GM12878 (cell line): Measurements from ENCODE around the gene RNF181. TPM values are rescaled to one million over a fixed set of nuclear protein-coding genes. Genes with fewer than 3 reads are reported as not detected.
"Not testable (repeated sequence)": the region's sequence is repeated elsewhere in the genome, so short reads cannot be mapped to it uniquely, and the experiment has no call there.

Source experiments
- ATAC-seq: fragments of 200-7000 bp; cut with Tn5 transposase; 3 replicates; pipeline ENCODE4 v1.9.1; 2020; ENCODE audit warnings: mild to moderate bottlenecking, moderate library complexity
- BruUV-seq: library from RNA; stranded (reverse); fragments of 400-500 nt; replicated peaks from 2 replicates; lab custom pipeline; 2021; lab: Mats Ljungman, UMichigan
- CTCF ChIA-PET: fragments of 300-600 bp; sonication (Branson Sonifier 250); formaldehyde crosslinking; extraction: SDS; loops from one replicate; lab custom pipeline; 2021; ENCODE audit warnings: inconsistent platforms; lab: Yijun Ruan, JAX
- POLR2A ChIA-PET: fragments of 350-600 bp; formaldehyde crosslinking; extraction: SDS; loops from one replicate; lab custom pipeline; 2021; ENCODE audit warnings: inconsistent platforms; lab: Charles Lee
- RAD21 ChIA-PET: fragments of 300-600 bp; sonication (Branson Sonifier 250); formaldehyde crosslinking; loops from one replicate; lab custom pipeline; 2023; ENCODE audit warnings: antibody characterized with exemption; ENCODE audit not compliant: unreplicated experiment; lab: Charles Lee
- SMC1A ChIA-PET: fragments of 300-600 bp; sonication (Branson Sonifier 250); formaldehyde crosslinking; loops from one replicate; lab custom pipeline; 2023; ENCODE audit not compliant: unreplicated experiment, uncharacterized antibody; lab: Charles Lee
- DNase-seq: peaks from one replicate; pipeline ENCODE4 v3.0.0-alpha.2; 2011; ENCODE audit warnings: low read depth, low spot score
- FAIRE-seq: peaks from 3 replicates; lab custom pipeline; 2011; peaks lifted over from hg19 to GRCh38; lab: Jason Lieb, UNC
- H2AFZ ChIP-seq: 2 replicates; pipeline ENCODE4 v1.6.0; 2011; ENCODE audit warnings: low read depth, low read length, control low read depth; ENCODE audit not compliant: control insufficient read depth
- H3K27ac ChIP-seq: 2 replicates; pipeline ENCODE4 v1.5.1; 2011; ENCODE audit warnings: control low read depth; ENCODE audit not compliant: control insufficient read depth, insufficient read depth
- H3K27me3 ChIP-seq, 2 experiments: replicated peaks in 1 of 2; 2 replicates each; pipeline versions ENCODE4 v1.6.0 to v1.6.1; 2011; ENCODE audit warnings: low read length in 1 of 2; ENCODE audit not compliant: control insufficient read depth in 2 of 2, insufficient read depth in 2 of 2
- H3K36me3 ChIP-seq, 2 experiments: 2 replicates each; pipeline ENCODE4 v1.5.1; 2011; ENCODE audit warnings: low read length in 1 of 2; ENCODE audit not compliant: control insufficient read depth in 2 of 2, insufficient read depth in 2 of 2
- H3K4me1 ChIP-seq: 2 replicates; pipeline ENCODE4 v1.6.1; 2011; ENCODE audit warnings: mild to moderate bottlenecking, low read length, moderate library complexity, mixed read lengths; ENCODE audit not compliant: control insufficient read depth, insufficient read depth
- H3K4me2 ChIP-seq: 2 replicates; pipeline ENCODE4 v1.6.0; 2011; ENCODE audit warnings: control low read depth; ENCODE audit not compliant: control insufficient read depth, insufficient read depth
- H3K4me3 ChIP-seq: fragments of 200-600 bp; sonication (generic); 2 replicates; pipeline ENCODE4 v1.5.1; 2016
- H3K79me2 ChIP-seq: 2 replicates; pipeline ENCODE4 v1.6.0; 2011; ENCODE audit warnings: low read length; ENCODE audit not compliant: control insufficient read depth, insufficient read depth
- H3K9ac ChIP-seq: 2 replicates; pipeline ENCODE4 v1.8.0; 2011; ENCODE audit warnings: low read length, control low read depth, mixed read lengths; ENCODE audit not compliant: control insufficient read depth, insufficient read depth
- H3K9me3 ChIP-seq: replicated peaks from 3 replicates; pipeline ENCODE4 v1.5.1; 2011; ENCODE audit warnings: mild to moderate bottlenecking, low read length; ENCODE audit not compliant: control insufficient read depth, insufficient read depth
- H4K20me1 ChIP-seq: 2 replicates; pipeline ENCODE4 v1.6.0; 2011; ENCODE audit not compliant: control insufficient read depth, insufficient read depth
- GATAD2B ChIP-seq: fragments of 450-650 bp; conservative IDR thresholded peaks from 2 replicates; pipeline ENCODE4 v1.6.1; 2017; ENCODE audit warnings: low read depth, mild to moderate bottlenecking, moderate library complexity
- MEF2B ChIP-seq: fragments of 450-650 bp; IDR thresholded peaks from 2 replicates; pipeline ENCODE4 v1.6.1; 2018; ENCODE audit warnings: mild to moderate bottlenecking, moderate library complexity; ENCODE audit not compliant: partially characterized antibody, poor library complexity, severe bottlenecking
- NFYA ChIP-seq: IDR thresholded peaks from 2 replicates; pipeline ENCODE4 v1.6.1; 2011; ENCODE audit warnings: low read depth, mild to moderate bottlenecking, low read length, improper control_type of control experiment, borderline replicate concordance
- WGBS: methylation state at CpG from one replicate; pipeline ENCODE4 v1.1.6; 2016; ENCODE audit warnings: low lambda C conversion rate; ENCODE audit not compliant: insufficient replicate concordance, insufficient coverage; ENCODE audit errors: missing lambda C conversion rate; 5-methylcytosine and 5-hydroxymethylcytosine counted together
- in situ Hi-C: fragments of 300-500 bp; cut with MboI; formaldehyde crosslinking; loops from 9 replicates; pipeline ENCODE4 v1.14.3; 2018; ENCODE audit warnings: mixed read lengths
- intact Hi-C: fragments of 100-400 bp; cut with micrococcal nuclease; formaldehyde crosslinking; loops from one replicate; pipeline ENCODE4 v1.14.2; 2022; ENCODE audit not compliant: unreplicated experiment
- polyA plus RNA-seq, 11 experiments: library from polyadenylated mRNA; depleted of rRNA in 4 of 11; unstranded in 6 of 11; stranded (reverse) in 5 of 11; fragments of >200 nt; fragmentation: Nextera tagmentation in 4 of 11; fragmentation: Illumina TruSeq in 1 of 11; extraction: Ambion mirVana in 4 of 11; extraction: Trizol in 1 of 11; gene quantifications; 1 replicate in 1 of 11; 2 replicates in 10 of 11; pipeline versions ENCODE4 v1.2.1 to v1.2.3, GENCODE V29; 2011 to 2016; ENCODE audit warnings: inconsistent platforms in 2 of 11, missing spikeins in 2 of 11, low read depth in 1 of 11
- total RNA-seq, 4 experiments: library from RNA; depleted of rRNA in 3 of 4; stranded (reverse); fragments of >200 nt in 3 of 4; fragmentation: Illumina TruSeq in 1 of 4; extraction: Trizol in 1 of 4; gene quantifications; 2 replicates each; pipeline versions ENCODE4 v1.2.1 to v1.2.3, GENCODE V29; 2013 to 2021

The RNF181 gene
- total and polyA plus RNA-seq, 10 of the 15 experiments (the other 5 are each of a cell fraction or from before 2014, with no cell fraction given): 101 to 409 (median 213) TPM

DNA sequence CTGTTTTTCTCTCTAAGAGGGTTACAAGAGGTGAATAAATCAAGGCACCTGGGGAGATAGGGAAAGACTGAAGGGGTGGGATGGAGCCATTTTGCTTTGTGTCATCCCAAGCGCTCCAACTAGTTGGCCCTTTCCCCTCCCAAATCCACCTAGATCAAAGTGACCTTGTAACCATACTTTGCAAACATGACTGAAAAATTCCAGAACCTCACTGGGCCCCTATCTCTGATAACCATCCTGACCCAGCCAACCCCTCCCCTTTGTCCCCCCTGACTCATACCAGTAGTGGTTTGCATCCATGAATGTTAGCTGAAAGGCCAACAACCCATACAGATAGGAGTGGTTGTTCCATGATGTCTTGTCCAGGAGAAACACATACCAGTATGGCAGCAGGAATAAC lies 37.4 kb upstream of the RNF181 start (continued):
- TF ChIP-seq GATAD2B (no peak), MEF2B (no peak), NFYA (no peak)

DNA sequence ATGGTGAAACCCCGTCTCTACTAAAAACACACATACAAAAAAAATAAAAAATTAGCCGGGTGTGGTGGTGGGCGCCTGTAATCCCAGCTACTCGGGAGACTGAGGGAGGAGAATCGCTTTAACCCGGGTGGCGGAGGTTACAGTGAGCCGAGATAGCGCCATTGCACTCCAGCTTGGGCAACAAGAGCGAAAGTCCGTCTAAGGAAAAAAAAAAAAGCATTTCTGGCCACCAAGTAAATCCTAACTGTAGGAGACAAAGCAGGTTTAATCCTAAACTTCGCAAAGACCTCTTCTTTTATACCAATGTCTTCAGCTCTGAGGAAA lies 35.2 kb upstream of the RNF181 start:
- peak overlapping the region; percentile 98 for H3K4me3 ChIP-seq

More for the DNA sequence above, 35.2 kb upstream of the RNF181 start:
- BruUV-seq, H3K36me3 ChIP-seq, H3K27ac ChIP-seq, H2AFZ ChIP-seq, FAIRE-seq, H4K20me1 ChIP-seq, H3K4me1 ChIP-seq, H3K9me3 ChIP-seq, ATAC-seq, in situ Hi-C loops, H3K27me3 ChIP-seq, DNase-seq: not testable (repeated sequence)
- ChIA-PET SMC1A (interaction anchor here (0.7 to 3.2 kb wide), 9 partner anchors 10 to 507 kb away, joined by 3 to 21 read pairs (median 7); partner anchors contain the start of gene RNF181), CTCF (interaction anchor here (0.6 to 4.4 kb wide), 7 partner anchors 9 to 260 kb away, joined by 3 to 28 read pairs (median 3); no protein-coding TSS in a partner anchor), RAD21 (interaction anchor here (0.9 to 2.7 kb wide), 7 partner anchors 8 to 141 kb away, joined by 3 to 15 read pairs (median 4); partner anchors contain the start of genes SH2D6 and VAMP8), POLR2A (interaction anchor here (0.6 to 6.2 kb wide), 13 partner anchors 11 to 179 kb away, joined by 3 to 32 read pairs (median 6); partner anchors contain the start of genes MAT2A, RNF181, TMEM150A and VAMP8)
- intact Hi-C loops: loop anchor here (2.0 kb wide), 1 partner anchor 42 kb away; the partner anchor contains the start of gene TMEM150A
- peak overlapping the region; percentile 80; the same call in 1 of the 2 replicates for H3K9ac ChIP-seq
- 84% methylated on average over 12 of the region's 12 CpGs for WGBS
- H3K4me2 ChIP-seq: peak overlapping the region; percentile 66
- H3K79me2 ChIP-seq: peaks cover 18% of the 10 kb centered on the region
